ENCODE measurements around the gene ABCF2.

The ABCF2 gene

DNA sequence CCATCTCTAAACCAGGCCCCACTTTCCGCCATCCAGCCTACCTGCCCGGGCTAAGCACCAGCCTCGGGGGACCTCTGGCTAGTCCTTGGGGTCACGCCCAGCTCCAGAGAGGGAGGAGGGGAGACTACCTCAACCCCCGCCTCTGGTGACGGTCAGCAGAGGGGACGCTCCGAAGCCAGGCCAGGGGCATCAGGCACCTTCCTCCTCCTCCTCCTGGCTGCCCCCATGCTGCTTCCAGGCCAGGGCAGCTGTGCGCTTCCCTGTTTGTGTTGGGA is 25.5 kb upstream of the ABCF2 start:
- no peak for DNase-seq

DNA sequence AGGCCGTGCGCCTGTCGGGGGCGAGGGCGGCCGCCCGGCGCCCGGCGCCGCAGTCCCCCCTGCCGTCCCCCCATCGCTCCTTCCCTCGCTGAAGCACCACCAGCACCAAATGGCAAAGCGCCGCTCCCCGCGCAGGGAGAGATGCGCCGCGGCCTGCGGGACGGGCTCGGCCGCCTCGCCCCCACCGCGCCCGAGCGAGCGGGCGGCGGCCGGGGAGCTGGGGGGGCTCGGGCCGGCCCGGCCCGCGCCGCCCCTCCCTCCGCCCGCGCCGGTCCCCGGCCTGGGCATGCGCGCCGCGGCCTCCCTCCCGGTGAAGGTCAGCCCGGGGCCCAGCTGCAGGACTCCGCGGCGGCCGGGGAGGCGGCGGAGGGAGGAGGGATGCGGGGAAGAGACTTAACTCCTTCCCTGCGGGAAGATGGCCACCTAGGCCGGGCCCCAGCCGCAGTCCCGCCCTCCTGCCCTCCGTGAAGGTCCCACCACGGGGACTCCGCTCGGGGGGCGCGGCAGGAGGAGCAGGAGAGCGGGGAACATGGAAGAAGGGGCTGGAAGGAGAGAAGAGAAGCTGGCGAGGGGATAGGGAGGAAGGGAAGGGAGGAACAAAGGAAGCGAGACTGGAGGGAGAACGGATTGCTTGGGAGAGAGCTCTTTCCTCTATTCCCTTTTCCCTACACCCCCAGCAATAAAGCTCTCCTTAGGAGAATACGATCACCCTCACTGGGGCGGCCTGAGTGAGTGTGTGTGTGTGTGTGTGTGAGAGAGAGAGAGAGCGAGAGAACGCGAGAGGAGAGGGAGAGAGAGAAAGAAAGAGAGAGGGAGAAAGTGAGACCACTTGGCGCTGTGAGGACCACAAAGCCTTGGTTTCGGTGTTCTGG is 24.9 kb upstream of the ABCF2 start:
- peak; percentile 13 for DNase-seq

GRCh38 chr7:151251328-151251688 is 24.3 kb upstream of the ABCF2 start:
- DNase-seq: peak; percentile 15

DNA sequence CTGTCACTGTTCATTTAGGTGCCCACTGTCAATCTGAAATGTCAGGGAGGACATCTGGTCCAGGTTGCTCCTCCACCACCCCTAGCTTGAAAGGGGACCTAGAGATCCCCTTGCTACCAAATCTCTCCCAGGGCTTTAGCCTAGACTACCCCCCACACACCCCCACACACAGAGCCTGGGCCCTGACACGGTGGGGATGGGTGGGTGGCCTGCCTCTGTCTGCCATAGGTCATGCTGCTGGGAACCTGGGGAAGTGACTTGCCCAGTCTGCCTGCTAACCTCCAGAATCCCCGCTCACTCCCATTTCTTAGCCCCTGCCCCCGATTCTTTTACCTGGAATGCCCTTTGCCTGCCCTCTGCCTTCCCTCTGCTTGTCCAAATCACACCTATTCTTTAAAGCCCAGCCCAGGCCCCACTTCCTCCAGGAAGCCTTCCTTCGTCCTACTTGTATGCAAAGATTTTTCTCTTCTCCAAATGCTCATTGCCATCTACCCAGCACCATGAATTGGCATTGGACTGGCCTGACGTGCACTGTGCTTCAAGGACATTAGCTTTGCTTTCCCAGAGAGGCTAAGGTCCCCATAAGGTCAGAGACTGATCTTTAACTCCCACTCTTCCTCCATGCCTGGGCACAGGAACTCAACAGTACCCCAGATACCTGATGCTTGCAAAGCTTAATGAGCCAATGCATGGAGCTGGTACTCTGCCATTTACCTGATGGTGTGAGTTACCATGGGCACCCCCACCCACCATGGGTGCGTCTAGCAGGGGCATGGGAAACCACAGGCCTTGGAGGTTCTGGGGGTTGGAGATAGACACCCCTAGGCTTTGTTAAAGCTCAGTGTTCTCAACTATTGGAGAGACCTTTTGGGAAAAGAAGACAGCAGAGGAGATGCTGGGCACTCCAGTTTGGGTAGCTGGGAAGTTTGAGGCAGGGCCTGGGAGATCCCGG is 23.5 kb upstream of the ABCF2 start:
- no peak for DNase-seq

- DNase-seq: no peak
Observed at GRCh38 chr7:151249732-151250072, 22.7 kb upstream of the ABCF2 start.

GRCh38 chr7:151249034-151249731 is 22.2 kb upstream of the ABCF2 start:
- no peak for DNase-seq

- DNase-seq: peak; percentile 10
Observed at GRCh38 chr7:151248346-151249033, 21.5 kb upstream of the ABCF2 start, which contains the start of gene SMARCD3. TSS of gene SMARCD3 (minus strand) at chr7:151248694. CDS start at chr7:151248562, 132 bp downstream.

DNA sequence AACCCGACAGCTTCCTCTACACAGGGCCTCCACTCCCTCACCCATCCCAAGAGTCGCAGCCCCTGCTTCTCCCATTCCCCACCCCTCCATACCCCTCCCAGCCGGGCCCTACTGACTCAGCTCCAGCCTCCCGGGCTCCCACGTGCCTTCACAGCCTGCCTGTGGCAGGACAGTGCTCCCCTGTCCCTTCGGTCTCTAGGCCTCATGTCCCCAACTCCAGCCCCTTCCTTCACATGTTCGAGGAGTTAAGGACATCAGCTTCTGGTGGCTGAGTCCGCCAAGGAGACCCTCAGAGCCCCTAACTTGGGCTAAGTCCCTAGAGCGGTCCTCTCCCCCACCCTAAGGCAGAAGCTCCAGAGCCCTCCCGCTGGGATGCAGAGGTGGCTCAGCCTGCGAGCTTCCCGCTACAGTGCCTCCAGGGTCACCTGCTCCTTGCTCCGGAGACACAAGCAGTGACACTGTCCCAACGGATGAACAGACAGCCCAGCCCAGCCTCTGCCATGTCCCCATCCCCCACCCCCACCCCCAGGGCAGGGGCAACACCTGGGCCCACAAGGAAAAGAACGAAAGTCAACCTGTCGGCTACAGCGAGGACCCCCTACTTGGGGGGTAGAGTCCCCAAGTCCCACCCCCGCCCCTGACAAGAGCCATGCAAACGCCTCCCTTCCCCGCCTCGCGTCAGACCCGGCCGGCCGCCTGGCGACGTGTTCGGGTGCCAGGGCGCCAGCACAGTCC is 20.8 kb upstream of the ABCF2 start:
- no peak for DNase-seq

- no peak for DNase-seq
Observed at GRCh38 chr7:151246851-151247580, 20.0 kb upstream of the ABCF2 start.

DNA sequence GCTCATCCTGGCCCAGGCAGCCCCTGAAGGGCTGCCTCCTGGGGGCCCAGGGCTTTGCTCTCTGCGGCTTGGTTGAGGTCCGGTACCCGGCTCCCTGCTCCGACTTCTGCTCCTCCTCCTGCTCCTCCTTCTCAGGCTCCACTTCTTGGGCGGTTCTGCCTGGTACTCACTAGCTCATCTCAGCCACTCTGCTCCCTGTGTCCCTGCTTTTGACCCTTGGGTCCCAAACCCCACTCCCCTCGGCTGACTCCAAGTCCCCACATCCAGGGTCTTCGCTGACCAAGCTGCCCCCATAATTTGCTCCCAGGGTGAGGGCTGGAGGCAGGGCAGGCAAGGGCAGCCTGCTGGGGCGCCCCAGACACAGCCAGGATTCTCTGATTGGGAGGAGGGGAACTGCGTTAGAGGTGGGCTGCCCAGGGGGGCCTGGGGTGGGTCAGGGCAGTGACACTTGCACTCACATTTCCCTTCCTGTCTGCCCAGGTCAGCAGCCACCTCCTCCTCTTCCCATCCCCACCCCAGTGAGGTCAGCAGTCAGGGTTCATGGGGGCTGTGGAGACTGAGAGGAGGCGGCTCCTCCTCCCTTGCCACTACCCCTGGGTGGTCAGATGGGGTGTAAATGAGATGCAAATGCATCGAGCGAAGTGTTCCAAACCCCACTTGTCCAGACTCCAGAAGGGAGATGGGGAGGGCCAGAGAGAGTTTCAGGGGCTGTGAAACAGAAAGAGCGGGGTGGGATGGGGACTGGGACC is 19.3 kb upstream of the ABCF2 start:
- no peak for DNase-seq

- no peak for DNase-seq
Observed at GRCh38 chr7:151245360-151246101, 18.5 kb upstream of the ABCF2 start.

- peak; percentile 14 for DNase-seq
Observed at GRCh38 chr7:151244841-151245346, 17.9 kb upstream of the ABCF2 start.

DNA sequence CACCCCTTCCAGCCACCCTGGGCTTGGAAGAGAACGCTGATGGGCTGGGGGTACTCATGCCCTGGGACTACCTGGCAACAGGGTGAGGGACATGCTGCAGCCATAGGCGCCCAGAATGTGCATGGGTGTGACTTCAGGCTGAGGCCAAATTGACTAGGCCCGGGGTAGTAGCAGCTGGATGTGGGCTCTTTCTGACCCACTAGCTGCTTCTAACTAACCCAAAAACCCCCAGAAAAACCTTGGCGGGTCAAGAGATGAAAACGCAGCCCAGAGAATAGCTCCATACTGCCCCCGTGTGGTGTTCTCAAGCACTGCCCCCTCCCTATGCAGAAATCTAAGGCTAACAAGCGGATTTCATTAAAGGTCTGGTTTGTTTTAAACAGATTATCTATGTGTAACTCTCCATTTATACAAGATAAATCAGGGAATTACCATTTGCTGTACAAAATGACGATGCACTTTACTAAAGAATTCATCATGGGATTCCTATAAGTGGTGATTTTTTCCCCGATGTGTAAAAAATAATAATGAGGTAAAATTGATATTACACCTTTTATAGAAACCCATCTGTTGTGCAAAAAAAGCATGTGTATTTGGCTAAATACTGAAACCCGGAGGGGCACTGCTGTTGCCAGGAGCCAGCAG is 17.3 kb upstream of the ABCF2 start:
- DNase-seq: peak; percentile 33

DNA sequence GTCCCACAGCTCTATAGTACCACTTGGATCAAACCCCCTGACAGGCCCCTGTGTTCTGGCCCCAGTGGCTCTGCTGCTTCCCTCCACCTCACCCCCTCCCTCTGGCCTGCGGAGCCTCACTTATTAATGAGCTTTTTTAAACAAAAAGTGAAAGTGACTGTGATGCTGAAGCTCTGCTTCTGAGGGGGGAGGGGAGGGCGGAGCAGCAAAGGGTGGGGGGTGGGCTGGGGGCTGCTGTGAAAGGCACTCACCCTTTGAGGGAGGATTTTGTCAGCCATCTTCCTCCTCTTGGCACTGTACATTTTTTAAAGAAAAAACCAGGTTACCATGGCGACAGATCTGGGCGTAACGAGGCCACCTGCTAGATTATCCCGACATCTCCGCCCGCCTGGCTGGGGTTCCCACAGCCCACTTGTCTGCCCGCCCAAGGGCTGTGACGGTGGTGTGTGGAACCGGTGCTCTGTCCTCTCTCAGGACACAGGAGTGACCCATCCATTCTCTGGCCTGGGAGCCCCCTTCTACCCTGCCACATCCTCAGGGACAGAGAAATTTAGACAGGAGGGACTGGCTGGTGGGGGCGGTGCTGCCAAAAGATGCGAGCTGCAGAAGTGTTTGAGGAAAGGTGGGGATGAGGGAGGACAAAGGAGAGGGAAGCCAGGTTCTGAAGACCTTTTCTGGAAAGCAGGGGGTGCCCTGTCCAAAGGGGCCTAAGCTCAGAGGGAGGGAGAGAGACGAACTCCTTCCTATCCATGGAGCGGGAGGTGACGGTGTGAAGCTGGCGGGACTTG is 16.6 kb upstream of the ABCF2 start:
- DNase-seq: peak; percentile 24

DNA sequence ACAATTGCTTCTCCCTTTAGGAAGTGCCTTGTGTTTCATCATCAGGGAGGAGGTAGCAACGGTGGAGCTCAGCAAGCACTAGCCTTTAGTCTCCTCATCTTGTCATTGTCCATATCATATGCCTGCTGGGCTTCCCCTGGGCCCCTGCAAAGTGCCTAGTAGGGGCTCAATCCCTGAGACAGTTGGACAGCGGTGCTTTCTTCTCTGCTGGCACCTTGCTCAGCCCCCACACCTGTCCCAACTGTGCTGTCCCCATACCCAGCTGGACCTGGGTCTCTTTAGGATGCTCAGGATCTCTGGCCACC is 16.0 kb upstream of the ABCF2 start:
- DNase-seq: no peak

- no peak for DNase-seq
Observed at GRCh38 chr7:151242159-151243044, 15.4 kb upstream of the ABCF2 start.

- DNase-seq: no peak
Observed at GRCh38 chr7:151241755-151242096, 14.7 kb upstream of the ABCF2 start.
